Kidney (tissue), 14 donors: ENCODE results near the gene SH3TC2. TPM values are rescaled to one million over a fixed set of nuclear protein-coding genes. Genes with fewer than 3 reads are reported as not detected.

Source experiments
- DNase-seq, 5 donors: peaks; one replicate each; pipeline ENCODE4 v3.0.0-alpha.2; 2013 to 2020
- FAIRE-seq: peaks from 2 replicates; lab custom pipeline; 2012; peaks lifted over from hg19 to GRCh38; lab: Jason Lieb, UNC
- H3K27ac ChIP-seq, 2 donors: one replicate each; pipeline ENCODE4 v1.7.0; 2013; ENCODE audit warnings: low read depth in 2 of 2, low read length in 2 of 2, inconsistent platforms in 1 of 2
- H3K27me3 ChIP-seq: one replicate; pipeline ENCODE4 v1.7.1; 2013; ENCODE audit warnings: low read length, inconsistent platforms; ENCODE audit not compliant: control insufficient read depth, insufficient read depth
- H3K36me3 ChIP-seq, 3 donors: one replicate each; pipeline versions ENCODE4 v1.7.0 to v1.7.1; 2013; ENCODE audit warnings: low read length in 3 of 3, control low read depth in 1 of 3, inconsistent platforms in 1 of 3; ENCODE audit not compliant: insufficient read depth in 3 of 3, control insufficient read depth in 2 of 3
- H3K4me1 ChIP-seq, 3 donors: one replicate each; pipeline versions ENCODE4 v1.7.0 to v1.7.1; 2013; ENCODE audit warnings: low read length in 3 of 3, inconsistent platforms in 1 of 3, low read depth in 1 of 3; ENCODE audit not compliant: control insufficient read depth in 2 of 3, insufficient read depth in 2 of 3
- H3K4me3 ChIP-seq, 3 donors: one replicate each; pipeline versions ENCODE4 v1.7.0 to v1.8.1; 2013; ENCODE audit warnings: low read length in 3 of 3, control low read depth in 1 of 3, inconsistent platforms in 1 of 3
- H3K9ac ChIP-seq, 3 donors: one replicate each; pipeline versions ENCODE4 v1.7.0 to v1.7.1; 2013; ENCODE audit warnings: low read length in 3 of 3, control low read depth in 1 of 3, inconsistent platforms in 1 of 3
- H3K9me3 ChIP-seq, 3 donors: one replicate each; pipeline versions ENCODE4 v1.7.0 to v1.7.1; 2013; ENCODE audit warnings: low read length in 3 of 3, control low read depth in 1 of 3, inconsistent platforms in 1 of 3; ENCODE audit not compliant: control insufficient read depth in 2 of 3, insufficient read depth in 1 of 3
- intact Hi-C: fragments of 100-400 bp; cut with DNase I; formaldehyde crosslinking; loops from one replicate; pipeline ENCODE4 v1.11.1; 2022
- polyA plus RNA-seq: library from polyadenylated mRNA; stranded (reverse); fragments of 350-450 nt; fragmentation: Illumina TruSeq; extraction: RNeasy Lipid Tissue Mini Kit (QIAGEN cat#74804); gene quantifications from one replicate; pipeline ENCODE4 v1.2.3, GENCODE V29; 2014; ENCODE audit warnings: low read depth, low replicate concordance; ENCODE audit not compliant: insufficient read depth
- total RNA-seq: library from RNA; stranded (reverse); fragmentation: NEBNext Ultra II Directional; extraction: Animal tissue kit (Norgen Biotek cat#: 25700); gene quantifications from one replicate; pipeline ENCODE4 v1.2.1, GENCODE V29; 2021
- TF ChIP-seq, protein P1 (sequence below): IDR thresholded peaks from 3 replicates; pipeline ENCODE4 v1.5.1; 2012; ENCODE audit warnings: mild to moderate bottlenecking, moderate library complexity, borderline replicate concordance; ENCODE audit not compliant: insufficient read depth; ENCODE audit errors: extremely low read depth
- donor health status: control.
- donor health status: control.
- donor health status: control.
- donor health status: control.
- donor health status: control.
- donor health status: DM: yes; HTN: yes; CAD: no.
- donor health status: Normal renal cell carcinoma (clear cell type).

Gene SH3TC2
- total and polyA plus RNA-seq, 2 donors from 2014 or later, result 0.17 to 1.3 TPM

DNA sequence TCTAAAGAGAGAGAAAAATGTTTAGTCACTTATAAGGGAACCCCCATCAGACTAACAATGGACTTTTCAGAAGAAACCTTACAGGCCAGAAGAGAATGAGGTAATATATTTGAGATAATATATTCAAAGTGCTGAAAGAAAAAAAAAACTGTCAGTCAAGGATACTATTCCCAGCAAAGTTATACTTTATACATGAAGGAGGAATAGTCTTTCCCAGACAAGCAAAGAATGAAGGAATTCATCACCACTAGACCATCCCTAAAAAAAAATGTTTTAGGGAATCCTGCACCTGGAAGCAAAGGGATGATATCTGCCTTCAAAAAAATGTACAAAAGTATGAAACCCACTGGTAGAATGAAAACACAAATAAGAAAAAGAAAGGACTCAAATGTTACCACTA is 37.5 kb upstream of the SH3TC2 start:
- no peak for FAIRE-seq
- intact Hi-C loops, result no loop called here

DNA sequence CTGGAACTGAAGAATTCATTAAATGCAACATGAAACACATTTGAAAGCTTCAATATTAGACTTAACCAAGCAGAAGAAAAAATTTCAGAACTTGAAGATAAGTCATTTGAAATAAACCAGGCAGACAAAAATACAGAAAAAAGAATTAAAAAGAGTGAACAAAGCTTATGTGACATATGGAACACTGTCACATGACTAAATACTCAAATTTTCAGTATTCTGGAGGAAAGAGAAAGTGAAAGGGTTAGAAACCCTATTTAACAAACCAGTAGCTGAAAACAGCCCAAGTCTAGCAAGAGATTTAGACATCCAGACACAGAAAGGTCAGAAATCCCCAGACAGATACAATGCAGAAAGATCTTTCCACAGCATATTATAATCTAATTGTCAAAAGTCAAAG is 37.1 kb upstream of the SH3TC2 start:
- intact Hi-C loops, result no loop called here
- no peak for FAIRE-seq
- DNase-seq, result no peak

More for the DNA sequence above, 37.5 kb upstream of the SH3TC2 start:
- Histone ChIP-seq H3K27ac (no peak overlapping the region), H3K4me1 (no peaks in the 10 kb centered on the region), H3K27me3 (no peaks in the 10 kb centered on the region), H3K36me3 (no peaks in the 10 kb centered on the region), H3K9me3 (peaks cover 0 to 18% (median 7%) of the 10 kb centered on the region in 3 donors), H3K9ac (no peak overlapping the region), H3K4me3 (no peak overlapping the region)
- DNase-seq, result no peak
- TF ChIP-seq, protein P1, sequence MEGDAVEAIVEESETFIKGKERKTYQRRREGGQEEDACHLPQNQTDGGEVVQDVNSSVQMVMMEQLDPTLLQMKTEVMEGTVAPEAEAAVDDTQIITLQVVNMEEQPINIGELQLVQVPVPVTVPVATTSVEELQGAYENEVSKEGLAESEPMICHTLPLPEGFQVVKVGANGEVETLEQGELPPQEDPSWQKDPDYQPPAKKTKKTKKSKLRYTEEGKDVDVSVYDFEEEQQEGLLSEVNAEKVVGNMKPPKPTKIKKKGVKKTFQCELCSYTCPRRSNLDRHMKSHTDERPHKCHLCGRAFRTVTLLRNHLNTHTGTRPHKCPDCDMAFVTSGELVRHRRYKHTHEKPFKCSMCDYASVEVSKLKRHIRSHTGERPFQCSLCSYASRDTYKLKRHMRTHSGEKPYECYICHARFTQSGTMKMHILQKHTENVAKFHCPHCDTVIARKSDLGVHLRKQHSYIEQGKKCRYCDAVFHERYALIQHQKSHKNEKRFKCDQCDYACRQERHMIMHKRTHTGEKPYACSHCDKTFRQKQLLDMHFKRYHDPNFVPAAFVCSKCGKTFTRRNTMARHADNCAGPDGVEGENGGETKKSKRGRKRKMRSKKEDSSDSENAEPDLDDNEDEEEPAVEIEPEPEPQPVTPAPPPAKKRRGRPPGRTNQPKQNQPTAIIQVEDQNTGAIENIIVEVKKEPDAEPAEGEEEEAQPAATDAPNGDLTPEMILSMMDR, result no peak

DNA sequence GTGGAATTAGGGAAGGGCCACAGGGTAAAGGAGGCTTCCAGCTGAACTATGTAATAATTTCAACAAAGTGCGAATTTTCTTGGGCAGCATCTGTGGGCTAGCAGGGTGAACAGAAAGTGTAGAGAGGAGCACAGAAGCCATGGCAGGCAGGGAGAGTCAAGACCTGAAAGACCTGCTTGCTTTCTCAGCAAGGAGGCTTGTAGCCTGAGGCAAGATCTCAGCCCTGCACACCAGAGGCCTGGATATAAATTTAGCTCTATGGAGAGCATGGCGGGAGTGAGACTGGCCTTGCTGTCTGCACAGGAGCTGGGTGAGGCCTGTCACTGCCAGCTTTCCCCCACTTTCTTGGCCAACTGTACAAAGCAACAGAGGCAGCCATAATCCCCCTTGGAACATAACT is 32.1 kb upstream of the SH3TC2 start:
- Histone ChIP-seq H3K4me3 (no peak overlapping the region), H3K36me3 (no peaks in the 10 kb centered on the region), H3K4me1 (no peaks in the 10 kb centered on the region), H3K9me3 (peaks cover 0 to 14% (median 4%) of the 10 kb centered on the region in 3 donors), H3K27ac (no peak overlapping the region), H3K9ac (no peak overlapping the region), H3K27me3 (no peaks in the 10 kb centered on the region)
- TF ChIP-seq, protein P1, result no peak
- DNase-seq (no peak), FAIRE-seq (no peak)
- intact Hi-C loops, result no loop called here

More for the DNA sequence above, 37.1 kb upstream of the SH3TC2 start:
- Histone ChIP-seq H3K9ac (no peak overlapping the region), H3K27ac (no peak overlapping the region), H3K4me1 (no peaks in the 10 kb centered on the region), H3K4me3 (no peak overlapping the region), H3K36me3 (no peaks in the 10 kb centered on the region), H3K27me3 (no peaks in the 10 kb centered on the region), H3K9me3 (peaks cover 0 to 18% (median 7%) of the 10 kb centered on the region in 3 donors)
- TF ChIP-seq, protein P1, result no peak

DNA sequence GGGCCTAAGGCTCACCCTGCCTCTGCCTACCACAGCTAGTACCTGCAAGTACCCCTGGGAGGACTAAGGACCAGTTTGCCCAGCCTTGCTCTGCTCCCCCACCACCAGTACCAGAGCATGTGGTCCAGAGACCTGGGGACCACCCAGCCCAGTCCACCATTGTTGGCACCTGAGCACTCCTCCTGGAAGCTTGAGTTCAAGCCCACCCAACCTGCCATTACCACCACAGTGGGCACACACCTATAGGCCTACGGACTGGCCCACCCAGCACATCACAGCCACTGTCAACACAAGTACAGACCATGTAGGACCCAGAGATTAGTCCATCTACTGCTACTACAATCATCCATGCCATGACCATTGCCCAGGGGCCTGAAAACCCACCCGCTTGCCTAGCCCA is 30.8 kb upstream of the SH3TC2 start:
- H3K9me3 ChIP-seq, result peaks cover 0 to 9% (median 4%) of the 10 kb centered on the region in 3 donors
- DNase-seq, result peak in 1 of 5 donors; percentile 63
- H3K27ac ChIP-seq, result no peak overlapping the region
- no peak overlapping the region for H3K9ac ChIP-seq
- TF ChIP-seq, protein P1, result no peak
- intact Hi-C loops, result no loop called here
- no peak overlapping the region for H3K4me3 ChIP-seq
- H3K27me3 ChIP-seq, result no peaks in the 10 kb centered on the region
- H3K36me3 ChIP-seq, result no peaks in the 10 kb centered on the region
- H3K4me1 ChIP-seq, result no peaks in the 10 kb centered on the region
- no peak for FAIRE-seq
